ENCODE results near the gene CLCN2.

The CLCN2 gene

DNA sequence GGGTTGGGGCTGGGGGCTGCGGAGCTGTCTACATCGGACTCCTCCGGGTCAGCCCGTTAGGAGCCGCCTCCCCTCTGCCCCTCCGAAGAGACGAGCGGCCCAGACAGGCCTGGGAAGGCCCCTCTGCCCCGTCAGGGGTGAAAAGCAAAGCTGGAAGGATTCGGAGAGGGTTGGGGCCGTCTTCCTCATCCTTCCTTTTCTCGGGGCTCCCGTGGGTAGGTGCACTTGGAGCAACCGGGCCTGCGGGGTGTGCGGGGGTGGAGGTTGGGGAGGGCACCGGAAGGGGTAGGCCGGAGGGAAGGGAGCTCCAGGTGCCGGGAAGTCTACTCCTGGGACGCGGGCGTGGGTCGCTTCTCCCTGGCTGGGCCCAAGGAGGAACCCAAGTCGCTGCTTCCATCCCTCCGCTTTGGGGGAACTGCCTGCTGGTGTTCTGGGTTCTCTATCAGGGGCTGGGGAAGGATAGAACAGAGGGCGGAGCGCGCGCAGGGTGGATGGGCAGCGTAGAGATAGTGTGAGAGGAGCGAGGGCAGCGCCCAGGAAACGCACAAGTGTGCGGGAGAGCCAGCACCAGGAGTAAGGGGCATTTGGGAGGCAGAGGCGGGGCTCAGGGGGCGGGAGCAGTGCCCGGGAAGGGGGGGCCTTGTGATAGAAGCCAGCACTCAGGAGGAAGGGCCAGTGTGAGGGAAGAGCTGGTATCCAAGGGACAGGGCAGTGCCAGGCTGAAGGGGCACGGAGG lies 695 bp upstream of the CLCN2 start:
- DNase-seq, result peak in 46 of 56 donors; percentile 46 to 90 (median 79)

DNA sequence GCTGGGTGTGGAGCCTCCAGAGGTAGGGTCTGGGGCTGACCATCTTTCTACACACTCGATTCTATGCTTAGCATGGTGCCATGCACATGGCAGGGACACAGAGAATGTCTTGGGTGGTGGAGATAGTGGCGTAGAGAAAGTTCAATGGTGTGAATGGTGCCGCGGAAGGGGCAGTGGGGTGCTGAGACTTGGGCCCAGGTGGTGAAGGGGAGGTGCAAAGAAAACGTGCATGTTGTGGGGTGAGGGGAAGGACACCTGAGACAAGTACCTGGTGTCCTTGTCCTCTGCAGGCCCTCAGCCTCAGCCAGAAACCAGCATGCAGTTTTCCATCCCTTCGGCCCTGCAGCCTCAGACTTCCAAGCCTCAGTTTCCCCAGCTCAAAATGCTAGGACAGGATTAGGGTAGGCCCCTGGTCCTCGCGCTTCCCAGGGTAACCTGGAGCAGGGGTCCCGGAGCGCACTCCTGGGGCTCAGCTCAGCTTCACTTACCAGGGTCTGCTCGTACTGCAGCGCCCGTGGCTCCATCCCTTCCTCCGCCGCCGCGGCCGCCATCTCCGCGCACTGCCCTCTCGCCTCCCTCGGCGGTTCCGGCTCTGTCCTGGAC lies 375 bp downstream of the CLCN2 start:
- DNase-seq, result peak in 3 of 56 donors; percentile 36 to 60 (median 59)

DNA sequence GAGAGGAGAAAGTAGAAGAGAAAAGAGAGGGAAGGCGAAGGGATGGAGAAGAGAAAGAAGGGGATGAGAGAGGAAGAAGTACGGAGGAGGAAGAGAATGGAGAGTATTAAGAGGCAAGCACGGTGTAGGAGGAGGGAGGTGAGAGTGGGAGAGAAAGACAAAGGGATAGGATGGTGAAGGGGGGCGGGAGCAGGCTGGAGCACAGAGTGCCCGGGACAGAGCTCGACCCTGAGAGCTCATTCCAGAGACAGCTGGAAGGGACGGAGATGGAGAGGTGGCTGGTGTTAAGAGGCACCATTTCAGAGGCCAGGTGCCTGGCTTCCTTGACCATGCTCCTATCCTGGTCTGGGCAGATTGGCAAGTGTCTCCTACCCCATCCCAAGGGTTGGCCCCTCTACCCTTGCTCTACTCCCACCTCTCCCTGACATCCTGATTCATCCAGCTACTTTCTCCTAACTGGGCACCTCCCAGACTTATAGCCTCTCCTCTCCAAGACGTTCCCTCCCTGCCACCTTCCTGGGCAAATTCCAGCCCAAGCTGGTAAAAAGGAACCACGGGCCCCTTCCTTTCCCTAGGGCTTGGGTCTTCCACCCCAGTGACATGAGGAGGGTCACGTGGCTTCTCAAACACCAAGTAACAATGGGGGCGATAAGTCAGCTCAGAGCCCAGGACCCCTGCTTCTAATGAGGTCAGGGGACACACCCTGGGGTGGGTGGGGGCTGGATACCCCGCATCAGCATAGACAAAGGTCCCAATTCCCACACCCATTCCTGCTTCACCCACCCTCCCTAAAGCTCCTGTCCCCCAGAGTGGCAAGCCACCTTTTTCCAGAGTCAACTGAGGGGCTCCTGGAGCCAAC lies 1.1 kb downstream of the CLCN2 start:
- peak in 9 of 56 donors; percentile 10 to 52 (median 35) for DNase-seq

DNA sequence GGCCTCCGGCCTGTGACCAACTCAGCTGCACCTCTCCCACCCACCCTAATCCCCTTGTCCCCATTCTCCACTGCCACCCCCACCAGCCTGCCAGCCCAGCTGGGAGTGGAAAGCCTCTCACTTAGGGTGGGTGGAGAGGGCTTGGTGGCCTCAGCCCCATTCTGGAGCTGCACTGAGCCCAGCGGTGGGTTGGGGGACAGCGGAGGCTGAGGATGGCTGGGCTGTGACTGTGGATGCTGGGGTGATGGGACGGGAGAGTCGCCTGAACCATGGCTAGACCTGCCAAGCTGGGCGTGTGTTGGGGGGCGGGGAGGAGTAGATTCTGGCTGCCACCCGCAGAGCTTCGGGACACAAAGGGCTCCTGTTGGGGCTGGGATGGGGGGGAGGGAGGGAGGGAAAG lies 1.8 kb downstream of the CLCN2 start:
- DNase-seq, result peak in 50 of 56 donors; percentile 11 to 87 (median 62)

DNA sequence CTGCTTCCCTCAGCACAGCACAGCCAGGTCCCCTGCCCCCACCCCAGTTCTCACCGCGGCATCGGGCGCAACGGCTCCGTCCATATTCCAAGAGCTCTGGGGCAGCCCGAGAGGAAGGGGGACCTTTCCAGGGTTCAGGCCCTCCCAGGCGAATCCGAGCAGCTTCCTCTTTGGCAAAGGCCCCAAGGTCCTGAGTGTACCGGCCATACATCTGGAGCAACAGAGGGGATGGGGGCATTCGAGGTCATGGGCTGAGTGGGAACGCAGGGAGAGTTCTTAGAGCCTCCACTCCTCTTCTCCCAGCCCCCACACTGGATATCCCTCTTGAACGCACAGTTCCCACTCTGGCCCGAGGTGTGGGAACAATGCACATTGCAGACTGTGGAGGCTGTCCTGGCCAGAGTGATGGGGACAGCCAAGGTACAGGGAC lies 2.5 kb downstream of the CLCN2 start:
- DNase-seq, result no peak

DNA sequence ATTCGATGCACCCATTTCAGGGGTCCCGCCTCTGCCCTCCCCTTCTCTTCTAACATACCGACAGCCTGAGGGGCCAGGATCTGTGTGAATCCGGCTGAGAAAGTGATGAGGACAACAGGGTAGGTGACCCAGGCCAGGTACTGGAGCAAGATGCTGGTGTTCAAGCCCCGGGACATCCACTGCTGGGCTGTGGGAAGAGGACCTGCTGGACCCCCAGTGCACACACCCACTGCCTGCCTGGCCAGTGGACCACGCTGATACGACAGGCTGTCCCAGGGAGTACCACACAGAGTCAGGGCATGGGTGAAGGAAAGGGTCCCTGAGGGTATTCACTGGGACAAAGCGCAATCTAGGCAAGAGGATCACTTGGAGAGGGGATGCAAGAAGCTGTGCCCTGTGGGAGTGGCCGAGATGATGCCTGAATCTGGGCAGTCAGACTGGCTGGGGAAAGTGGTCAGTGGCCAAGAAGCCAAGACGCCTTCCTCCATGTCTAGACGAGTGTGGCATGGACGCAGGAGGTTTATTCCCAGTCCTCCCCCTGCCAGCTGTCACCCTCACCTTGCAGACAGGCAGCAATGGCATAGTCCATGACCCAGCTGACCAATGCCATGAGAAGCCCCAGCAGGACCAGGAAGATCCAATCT lies 3.2 kb downstream of the CLCN2 start:
- DNase-seq, result no peak

DNA sequence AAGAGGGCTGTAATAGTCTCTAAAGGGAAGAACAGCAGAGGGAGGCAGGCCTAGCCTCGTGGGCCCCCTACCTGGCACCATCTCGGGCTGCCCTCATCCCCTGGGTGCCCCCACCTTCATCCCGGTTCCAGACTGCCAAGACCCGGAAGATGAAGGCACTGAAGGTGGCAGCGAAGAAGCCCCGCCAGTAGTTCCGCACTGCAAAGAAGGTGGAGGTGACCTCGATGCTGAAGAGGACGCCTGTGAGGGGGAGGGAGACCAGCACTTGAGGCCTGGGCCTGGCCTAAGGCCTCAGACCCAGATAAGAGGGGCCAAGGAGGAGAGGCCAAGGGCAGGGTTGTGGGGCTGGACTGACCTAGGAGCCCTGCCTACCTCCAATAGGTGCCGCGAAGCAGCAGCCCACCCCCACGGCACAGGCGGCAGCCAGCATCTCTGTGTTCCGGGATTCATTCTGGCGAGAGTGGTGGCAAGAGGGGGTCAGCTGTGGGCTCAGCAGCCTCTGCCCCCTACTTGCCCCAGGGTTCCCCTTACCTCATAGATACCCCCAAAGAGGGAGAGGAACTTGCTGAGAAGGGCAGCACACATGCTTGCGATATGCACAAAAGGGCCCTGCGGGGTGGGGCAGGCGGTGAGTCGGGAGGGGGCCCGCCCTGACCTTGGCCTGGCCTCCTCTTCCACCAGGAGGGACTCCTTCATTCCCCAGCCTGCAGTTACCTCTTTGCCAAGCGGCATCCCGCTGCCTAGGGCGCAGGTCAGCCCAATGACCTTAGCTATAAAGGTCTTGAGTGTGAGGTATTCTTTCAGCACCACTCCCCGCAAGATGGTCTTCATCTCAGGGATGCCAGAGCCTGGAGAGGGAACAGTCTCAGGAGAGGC lies 3.9 kb downstream of the CLCN2 start:
- DNase-seq, result no peak

DNA sequence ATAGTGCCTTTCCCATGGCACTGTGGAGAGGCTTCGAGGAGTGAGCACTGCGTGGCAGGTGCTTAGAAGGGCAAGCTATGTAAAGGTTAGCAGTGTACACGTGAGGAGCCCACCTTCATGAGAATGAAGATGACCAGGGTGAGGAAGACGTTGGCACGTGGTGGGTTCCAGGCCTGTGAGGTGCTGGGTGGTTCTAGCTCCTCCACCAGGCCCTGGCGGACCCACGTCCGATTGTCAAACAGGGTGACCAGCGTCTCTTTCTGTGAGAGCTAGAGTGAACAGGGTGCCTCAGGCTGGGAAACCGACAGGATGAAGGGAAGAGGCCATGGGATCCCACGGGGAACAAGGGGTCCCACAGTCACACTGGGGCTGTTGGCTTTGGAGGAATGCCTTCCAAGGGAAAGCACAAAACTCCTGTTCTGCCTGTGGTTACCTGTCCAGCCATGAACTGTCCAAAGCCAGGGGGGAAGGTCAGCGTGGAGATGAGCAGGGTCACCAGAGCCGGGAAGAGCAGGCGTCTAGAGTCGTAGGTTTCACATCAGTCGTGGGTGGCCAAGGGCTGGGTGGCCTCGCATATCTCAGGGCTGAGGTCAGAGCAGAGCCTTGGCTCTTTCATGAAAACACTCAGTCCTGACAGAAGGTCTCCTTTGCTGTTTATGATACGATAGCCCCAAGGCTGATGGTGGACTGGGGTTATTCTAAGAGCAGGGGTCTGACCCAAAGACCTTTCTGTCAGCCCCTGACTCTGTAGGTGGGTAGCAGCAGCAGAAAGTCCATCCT lies 6.0 kb downstream of the CLCN2 start:
- DNase-seq, result no peak

DNA sequence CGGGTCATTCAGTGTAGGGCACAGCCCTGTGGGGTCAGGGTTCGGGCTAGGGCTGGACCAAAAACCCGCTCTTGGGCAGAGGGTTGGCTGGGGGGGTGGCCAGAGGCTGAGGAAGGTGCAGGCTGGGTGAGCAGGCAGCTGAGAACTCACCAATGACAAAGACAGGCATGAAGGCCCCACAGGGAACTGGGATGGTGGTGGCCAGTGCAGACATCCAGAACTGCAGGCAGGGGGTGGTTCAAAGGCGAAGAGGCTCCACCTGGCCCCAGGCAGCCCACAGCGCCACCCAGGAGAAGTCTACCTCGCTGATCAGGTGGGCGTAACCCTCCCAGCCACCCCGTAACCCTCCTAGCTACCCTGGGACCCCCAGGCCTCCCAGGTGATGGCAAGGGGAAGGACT lies 6.7 kb downstream of the CLCN2 start:
- DNase-seq, result no peak

DNA sequence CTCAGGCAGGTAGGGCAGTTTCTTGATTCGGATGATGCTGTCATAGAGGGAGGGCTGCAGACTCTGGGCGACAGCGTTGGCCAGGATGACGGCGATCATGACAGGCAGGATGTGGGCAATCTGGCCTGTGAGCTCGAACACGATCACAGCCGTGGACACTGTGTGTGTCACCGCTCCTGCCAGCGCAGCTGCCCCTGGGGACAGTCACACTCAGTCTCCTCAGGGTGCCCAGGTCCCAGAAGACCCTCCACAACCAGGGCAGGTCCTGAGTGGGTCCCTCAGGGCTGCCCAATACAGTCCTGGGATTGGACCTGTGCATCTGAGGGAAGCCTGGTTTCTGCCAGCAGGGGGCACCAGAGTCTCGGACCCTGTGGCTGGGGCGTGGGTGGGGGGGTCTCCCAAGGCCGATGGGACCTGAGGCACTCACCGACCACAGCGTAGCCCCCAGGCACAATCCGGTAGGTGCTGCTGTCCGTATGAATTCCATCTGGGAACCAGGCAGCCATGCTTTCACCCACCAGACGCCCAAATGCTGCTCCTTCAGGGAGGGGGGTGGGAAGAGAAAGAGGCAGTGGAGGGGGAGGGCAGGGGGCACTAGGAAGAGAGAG lies 7.2 kb downstream of the CLCN2 start:
- peak in 22 of 56 donors; percentile 9 to 71 (median 30) for DNase-seq

DNA sequence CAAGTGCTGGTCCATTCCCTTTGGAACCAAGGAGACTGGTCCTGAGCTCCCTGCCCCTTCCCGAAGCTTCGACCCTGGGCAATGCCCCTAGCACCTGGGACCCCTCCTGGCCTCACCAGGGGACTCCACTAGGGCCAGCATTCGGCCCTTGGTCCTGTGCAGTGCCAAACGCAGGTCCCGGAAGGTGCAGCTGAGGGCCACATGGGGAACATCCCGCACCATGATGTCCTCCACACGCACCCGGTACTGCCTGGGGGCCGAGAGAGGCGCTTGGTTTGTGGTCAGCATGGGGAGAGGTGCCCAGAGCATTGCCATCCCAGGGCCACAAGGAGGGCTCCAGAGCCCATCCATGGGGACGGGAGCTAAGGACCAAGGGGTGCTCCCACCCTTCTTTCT lies 7.9 kb downstream of the CLCN2 start:
- DNase-seq, result no peak

DNA sequence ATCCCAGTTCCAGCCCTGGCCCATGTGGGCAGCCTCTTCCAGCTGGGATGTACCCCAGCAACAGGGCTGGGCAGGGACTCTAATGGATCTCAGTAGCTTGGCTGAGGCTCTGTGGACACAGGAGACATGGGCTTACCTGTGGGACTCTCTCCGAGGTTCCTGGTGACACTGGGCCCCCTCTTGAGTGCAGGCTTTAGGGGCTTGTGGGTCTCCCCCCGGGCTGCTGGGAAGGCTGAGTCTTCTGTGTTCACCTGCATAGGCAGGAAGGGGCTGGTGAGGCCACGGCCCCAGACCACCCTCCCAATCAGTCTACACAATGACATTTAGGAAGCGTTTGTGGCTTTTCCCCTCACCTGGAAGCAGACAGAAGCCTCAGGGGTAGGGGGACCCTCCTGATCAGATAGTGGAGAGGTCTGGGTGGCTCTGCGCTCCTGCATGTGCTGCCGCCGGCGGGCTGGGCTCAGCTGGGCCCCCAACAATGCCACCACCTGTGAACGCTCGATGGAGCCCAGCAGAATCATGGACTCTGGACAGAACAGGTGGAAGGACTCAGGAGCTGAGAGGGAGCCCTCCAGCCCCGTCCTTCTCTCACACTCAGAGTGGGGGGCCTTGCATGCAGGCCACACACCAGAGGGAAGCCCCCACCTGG lies 8.4 kb downstream of the CLCN2 start:
- DNase-seq, result no peak

DNA sequence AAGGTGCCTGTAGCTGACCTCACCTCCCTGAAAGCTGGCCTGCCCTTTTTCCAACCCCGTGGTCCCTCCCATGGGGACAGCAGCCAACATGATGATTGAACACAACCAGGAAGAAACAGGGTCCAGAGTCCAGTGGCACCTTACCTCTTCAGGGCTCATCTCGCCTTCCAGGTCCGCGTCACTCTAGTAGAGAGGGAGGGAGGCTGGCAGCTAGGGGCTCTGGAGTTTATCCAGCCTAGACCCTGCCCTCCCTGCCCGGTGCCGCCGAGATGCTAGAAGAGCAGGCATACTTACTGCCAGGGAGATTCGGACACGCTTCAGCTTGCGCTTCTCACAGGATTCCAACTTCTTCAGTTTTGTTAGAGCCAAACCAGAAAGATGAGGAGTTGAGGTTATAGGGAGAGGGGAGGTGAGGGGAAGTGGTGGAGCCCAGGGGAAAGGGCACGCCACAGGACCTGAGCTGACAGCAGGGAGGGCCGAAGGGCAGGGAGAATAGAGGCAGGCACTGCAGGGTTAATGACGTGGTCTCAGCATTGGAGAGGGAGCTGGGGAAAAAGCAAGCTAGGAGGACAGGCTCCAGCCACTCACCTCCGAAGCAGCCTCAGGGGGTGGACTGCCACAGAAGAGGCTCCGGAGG lies 9.1 kb downstream of the CLCN2 start:
- DNase-seq, result no peak

DNA sequence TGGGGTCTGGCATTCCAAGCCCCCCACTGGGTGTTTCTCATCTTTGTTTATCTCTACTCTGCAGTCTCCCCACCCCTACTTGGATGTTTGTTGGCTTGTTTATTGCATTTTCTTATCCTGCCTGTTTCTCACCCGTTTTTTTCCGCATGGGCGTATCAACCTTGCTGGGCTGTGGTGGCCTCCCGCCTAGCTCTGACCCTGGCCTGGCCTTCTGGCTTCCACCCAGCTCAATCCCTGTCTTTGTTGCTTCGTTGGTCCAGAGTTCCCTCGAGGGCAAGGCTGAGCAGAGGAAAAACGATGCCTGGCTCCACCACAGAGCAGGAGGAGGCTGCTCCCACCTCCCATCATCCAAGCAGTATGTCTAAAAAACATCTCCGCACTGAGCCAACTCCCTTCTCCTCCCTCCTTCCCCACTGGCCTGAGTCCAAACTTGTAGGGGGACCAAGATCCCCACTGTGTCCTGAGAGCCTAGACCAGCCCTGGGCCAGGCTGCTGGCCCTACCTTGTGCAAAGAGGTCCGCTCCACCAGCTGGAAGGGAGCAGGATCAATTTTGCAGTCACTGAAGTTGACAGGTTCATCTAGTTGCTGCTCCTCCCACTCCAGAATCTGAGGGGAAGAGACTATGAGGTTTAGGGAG lies 9.8 kb downstream of the CLCN2 start:
- peak in 1 of 56 donors; percentile 24 for DNase-seq

DNA sequence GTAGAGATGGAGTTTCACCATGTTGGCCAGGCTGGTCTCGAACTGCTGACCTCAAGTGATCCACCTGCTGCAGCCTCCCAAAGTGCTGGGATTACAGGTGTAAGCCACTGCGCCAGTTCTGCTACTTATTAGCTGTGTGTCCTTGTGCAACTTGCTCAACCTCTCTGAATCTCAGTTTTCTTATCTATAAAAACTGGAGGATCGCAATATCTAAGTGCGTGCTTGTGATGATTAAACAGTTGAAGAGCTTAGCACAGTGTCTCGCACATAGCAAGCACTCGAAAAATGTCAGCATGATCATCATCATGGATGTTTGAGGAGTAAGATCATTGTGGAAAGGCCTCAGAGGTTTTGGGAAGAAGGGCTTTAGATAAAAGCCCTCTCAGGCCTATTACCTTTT lies 10.8 kb downstream of the CLCN2 start:
- no peak for DNase-seq

DNA sequence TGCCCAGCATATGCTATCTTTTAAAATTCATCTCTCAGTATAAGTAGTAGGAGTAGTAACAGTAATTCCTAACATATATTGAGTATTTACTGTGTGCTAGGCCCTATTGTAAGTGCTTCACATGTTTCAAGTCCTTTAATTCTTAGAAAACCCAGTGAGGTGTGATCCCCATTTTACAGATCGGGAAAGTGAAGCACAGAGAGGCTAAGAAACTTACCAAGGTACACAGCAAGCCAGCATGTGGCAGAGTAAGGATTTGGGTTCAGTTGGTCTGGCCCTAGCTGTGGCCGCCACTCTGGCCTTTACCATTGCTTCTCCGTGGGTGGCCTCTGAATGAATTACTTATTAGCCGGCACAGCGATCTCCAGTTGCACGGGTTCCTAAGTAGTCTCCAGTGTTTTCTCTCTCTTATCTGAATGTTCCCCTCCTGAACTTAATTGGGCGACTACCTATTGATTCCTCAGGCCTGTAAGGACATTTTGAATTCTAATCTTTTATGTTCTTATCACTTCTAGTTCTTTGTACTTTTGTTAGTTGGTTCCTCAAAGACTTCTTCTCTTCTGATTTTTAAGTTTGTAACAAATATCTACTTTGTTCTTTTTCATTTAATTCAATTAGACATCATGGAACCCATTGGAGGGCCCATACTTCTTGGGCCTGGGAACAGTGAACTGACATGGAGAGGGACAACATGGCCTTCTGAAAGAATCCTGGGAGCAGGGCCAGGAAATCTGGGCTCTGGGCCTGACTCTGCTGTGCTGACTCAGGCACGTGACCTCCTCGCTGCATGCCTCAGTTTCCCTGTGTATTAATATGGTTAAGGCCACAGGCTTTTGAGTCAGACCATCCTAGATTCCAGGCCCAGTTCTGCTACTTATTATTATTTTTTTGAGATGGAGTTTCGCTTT lies 11.6 kb downstream of the CLCN2 start:
- DNase-seq, result peak in 11 of 56 donors; percentile 8 to 64 (median 27)

DNA sequence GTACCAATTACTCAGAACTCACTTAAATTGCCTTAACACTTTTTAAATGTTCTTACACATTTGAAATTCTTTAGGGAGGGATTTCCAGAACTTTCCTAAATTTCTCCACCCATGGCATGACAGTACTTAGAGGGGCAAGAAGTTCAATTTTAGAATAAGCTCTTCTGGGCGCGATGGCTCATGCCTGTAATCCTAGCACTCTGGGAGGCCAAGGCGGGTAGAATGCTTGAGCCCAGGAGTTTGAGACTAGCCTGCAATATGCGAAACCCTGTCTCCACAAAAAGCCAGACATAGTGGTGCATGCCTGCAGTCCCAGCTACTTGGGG lies 13.4 kb downstream of the CLCN2 start:
- no peak for DNase-seq
